H54 (cell line): ENCODE measurements around the gene TWNK.

Source experiments
- DNase-seq: peaks from one replicate; pipeline ENCODE4 v3.0.0; 2011; ENCODE audit warnings: low spot score, mixed read lengths; ENCODE audit not compliant: insufficient read length
- FAIRE-seq: peaks from 3 replicates; lab custom pipeline; 2011; peaks lifted over from hg19 to GRCh38; lab: Jason Lieb, UNC
- POLR2A ChIP-seq: IDR thresholded peaks from 2 replicates; pipeline ENCODE4 v1.6.1; 2011; ENCODE audit warnings: low read depth, mild to moderate bottlenecking, low read length

TWNK gene

GRCh38 chr10:101016814-101017213, 29.5 kb downstream of the TWNK start:
- FAIRE-seq = no peak

DNA sequence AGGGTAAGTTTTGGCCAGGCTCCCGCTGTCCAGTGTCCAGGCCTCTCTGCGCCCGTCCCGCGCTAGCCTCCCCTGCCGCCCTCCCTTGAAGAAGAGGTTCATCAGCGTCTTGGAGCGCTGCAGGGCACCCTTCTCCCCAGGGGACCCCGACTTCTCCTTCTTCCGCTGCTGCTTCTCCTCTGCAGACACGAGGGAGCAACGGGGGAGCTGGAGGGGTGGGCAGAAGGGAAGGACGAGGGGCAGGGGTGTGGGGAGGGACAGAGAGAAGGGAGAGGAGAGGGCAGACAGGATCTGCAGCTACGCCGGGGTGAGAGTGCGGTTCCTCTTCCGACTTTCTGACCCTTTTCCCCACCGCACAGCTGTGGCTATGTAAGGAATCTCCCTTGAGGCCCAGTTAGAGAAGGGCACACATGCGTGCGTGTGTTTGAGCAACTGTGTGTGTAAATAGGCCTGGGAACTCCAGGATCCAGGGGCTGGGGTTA, 30.8 kb downstream of the TWNK start:
- DNase-seq = no peak
- FAIRE-seq = no peak
- no peak for TF ChIP-seq POLR2A

More at GRCh38 chr10:101016814-101017213, 29.5 kb downstream of the TWNK start:
- TF ChIP-seq POLR2A = no peak
- DNase-seq = no peak

DNA sequence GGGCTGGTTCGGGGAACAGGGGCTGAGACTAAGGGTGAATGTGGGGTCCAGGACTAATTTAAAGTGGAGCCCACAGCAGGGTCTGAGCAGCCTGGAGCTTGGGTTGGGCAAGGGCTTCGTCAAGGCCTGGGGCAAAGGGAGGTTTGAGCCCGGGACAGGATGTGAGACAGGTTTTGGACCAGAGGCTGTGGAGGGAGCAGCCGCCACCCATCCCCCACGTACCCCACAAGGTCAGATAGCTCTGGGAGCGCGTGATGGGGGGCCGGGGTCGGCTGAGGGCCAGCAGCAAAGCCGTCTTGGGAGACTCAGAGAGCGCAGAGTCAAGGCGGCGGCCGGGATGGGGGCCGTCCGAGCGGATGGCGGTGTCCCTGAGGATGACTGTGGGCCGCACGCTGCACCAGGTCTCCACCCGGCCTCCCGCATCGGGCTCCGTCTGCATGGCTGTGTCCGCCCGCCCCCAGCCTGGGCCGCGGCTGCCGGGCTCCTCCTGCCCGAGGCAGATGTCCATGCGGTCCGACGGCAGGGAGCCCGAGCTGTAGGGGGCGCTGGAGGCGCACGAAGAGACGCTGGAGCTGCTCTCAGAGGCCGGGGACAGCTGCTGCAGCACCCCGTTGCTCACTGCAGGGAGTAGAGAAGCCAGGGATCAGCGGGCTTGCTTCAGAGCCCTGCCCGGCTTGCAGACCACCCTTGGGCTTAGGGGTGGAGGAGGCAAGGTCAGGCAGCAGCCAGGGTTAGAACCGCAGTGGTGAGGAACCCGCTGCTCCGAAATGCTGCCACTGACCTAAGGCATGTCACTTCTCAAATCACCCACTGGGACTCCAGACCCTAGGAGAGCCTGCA, 31.5 kb downstream of the TWNK start:
- FAIRE-seq (no peak), DNase-seq (peak; percentile 89)
- no peak for TF ChIP-seq POLR2A

DNA sequence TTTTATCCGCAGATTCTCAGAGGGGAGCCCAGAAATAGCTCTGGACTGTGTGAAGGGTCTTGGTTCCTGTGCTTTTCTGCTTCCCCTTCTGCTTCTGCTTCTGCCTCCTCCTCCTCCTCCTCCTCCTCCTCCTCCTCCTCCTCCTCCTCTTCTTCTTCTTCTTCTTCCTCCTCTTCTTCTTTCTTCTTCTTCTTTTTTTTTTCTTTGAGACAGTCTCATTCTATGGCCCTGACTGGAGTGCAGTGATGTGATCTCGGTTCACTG, 32.0 kb downstream of the TWNK start:
- DNase-seq = no peak
- FAIRE-seq = no peak
- TF ChIP-seq POLR2A = no peak

- no peak for TF ChIP-seq POLR2A
- DNase-seq (no peak), FAIRE-seq (no peak)
Observed at GRCh38 chr10:101020427-101021075, 33.2 kb downstream of the TWNK start.

GRCh38 chr10:101021239-101021638, 33.9 kb downstream of the TWNK start:
- FAIRE-seq = no peak
- DNase-seq = no peak
- TF ChIP-seq POLR2A = no peak

DNA sequence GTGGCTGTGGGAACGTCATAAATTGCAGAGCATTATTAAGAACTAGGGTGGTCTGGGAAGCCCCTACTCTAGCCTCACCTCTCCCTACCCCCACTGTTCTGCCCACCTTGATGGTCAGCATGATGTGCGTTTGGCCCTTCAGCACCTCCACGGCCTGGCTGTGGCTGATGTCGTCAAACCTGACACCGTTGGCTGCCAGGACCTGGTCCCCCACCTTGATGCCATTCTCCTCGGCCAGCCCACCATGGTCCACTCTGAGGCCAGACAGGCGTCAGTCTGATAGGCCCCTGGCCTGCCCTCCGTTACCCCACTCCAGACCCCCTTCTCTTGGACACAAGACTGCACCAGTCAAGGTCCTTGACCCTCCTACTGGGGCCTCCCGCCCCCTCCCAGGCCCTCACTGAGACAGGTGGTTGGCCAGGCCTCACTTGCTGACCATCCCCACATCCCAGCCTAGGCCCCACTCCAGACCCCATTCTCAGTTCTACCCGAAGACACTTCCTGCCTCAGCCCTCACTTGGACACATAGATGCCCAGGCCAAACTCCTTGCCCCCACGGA, 34.4 kb downstream of the TWNK start:
- DNase-seq (no peak), FAIRE-seq (no peak)
- TF ChIP-seq POLR2A = no peak

GRCh38 chr10:101022967-101023705, 35.8 kb downstream of the TWNK start:
- no peak for FAIRE-seq
- no peak for DNase-seq
- TF ChIP-seq POLR2A = no peak

DNA sequence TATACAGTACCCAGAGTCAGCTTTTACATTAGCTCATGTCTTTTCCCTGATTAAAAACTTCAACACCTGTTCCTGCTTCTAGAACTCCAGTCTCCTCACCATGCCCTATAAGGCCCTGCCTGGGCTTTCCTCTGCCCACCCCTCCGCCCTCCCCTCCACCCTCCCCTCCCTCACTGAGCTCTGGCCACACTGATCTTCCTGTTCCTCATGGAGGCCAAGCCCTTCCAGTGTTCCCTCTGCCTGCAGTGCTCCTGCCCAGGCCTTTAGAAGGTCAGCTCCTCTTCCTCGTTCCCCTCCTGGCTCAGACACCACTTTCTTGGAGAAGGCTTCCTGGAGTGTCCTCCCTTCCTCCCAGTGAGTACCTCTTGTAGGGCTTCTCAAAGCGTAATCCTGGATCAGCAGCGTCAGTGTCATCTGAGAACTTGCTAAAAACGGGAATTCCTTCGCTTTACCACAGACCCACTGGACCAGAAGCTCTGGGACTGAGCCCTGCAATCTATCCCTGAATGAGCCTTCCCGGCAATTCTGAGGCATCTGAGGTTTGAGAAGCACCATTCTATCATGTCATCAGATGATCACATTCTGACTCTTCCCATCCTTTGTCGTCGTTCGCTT, 39.9 kb downstream of the TWNK start:
- FAIRE-seq (no peak), DNase-seq (no peak)
- TF ChIP-seq POLR2A = no peak

DNA sequence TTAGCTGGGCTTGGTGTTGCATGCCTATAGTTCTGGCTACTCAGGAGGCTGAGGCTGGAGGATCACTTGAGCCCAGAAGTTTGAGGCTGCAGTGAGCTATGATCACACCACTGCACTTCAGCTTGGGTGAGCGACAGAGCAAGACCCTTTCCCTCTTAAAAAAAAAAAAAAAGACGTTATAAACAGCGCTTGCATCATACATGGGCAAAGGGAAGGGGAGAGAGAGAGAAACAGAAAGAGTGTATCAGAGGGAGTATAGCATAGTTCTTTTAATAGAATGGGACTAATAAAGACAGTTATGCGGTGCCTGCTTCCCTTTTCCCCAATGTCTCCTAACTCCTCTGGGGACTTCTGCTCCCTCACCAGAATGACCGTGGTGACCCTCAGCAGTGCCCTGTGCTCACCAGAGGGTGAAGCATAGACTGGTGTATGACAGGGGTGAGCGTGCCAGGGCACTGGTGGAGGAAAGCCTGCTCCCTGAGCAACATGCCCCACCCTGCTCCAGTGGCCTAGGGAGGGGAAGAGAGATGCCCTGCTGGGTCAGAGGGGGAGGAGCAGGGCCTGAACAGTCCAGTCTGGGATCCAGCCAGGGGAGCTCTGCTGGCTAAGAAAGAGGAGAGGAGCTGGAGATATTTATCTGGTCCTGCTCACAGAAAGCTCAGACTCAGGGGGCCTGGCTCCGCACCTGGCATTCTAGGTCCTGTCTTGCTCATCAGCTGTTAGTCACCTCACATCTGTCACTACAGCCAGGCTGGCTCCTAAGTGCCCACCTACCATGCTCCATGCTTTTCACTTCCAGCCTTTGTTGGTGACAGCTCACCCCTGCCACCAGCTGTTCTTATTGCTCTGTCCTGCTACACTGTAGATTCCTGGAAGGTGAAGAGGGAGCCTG, 41.3 kb downstream of the TWNK start:
- FAIRE-seq (no peak), DNase-seq (peak; percentile 70)
- no peak for TF ChIP-seq POLR2A

GRCh38 chr10:101029520-101030295, 42.4 kb downstream of the TWNK start:
- no peak for TF ChIP-seq POLR2A
- FAIRE-seq = no peak

More at GRCh38 chr10:101029520-101030295, 42.4 kb downstream of the TWNK start:
- DNase-seq = no peak
